GM12873 (cell line): ENCODE data around the gene H2AZ1.

Source experiments
- CTCF ChIP-seq: IDR thresholded peaks from 2 replicates; pipeline ENCODE4 v1.5.1; 2012; ENCODE audit warnings: low read depth, mild to moderate bottlenecking, moderate library complexity, low read length, control low read depth; ENCODE audit not compliant: insufficient read depth; ENCODE audit errors: missing control alignments

H2AZ1 gene

DNA sequence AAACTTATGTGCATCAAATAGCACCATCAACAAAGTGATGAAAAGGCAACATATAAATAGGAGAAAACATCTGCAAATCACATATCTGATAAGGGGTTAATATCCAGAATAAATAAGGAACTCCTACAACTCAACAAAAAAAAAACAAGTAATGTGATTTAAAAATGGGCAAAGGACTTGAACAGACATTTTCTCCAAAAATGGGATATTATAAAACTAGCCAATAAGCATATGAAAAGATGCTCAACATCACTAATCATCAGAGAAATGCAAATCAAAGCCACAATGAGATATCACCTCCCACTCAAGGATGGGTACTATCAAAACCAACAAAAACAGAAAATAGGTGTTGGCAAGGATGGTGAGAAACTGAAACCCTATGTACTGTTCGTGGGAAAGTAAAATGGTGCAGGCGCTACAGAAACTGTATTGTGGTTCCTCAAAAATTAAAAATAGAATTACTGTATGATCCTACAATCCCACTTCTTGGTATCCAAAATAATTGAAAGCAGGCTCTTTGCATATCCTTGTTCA lies 6.1 kb downstream of the H2AZ1 start:
- no peak for TF ChIP-seq CTCF

- no peak for TF ChIP-seq CTCF
These were observed 11.8 kb downstream of the H2AZ1 start for GRCh38 chr4:99938243-99938753.

GRCh38 chr4:99934891-99935290 lies 15.2 kb downstream of the H2AZ1 start:
- TF ChIP-seq CTCF = no peak

DNA sequence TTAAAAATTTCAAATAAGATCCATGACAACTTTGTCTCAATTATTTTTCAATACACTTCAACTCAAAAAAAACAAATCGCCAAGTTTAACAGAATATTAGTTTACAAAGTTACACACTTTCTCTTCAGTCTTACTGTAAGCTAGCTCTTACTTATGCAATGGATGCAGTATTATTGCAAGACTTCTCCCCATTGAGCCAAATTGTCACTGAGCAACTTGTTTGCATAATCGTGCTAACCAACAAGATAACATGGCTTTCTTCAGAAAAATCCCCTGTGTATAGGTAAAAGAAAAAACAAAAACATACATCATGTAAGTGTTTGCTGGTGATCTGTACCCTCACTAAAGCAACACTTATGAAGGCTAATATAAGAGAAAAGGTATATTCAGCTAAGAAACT lies 22.5 kb downstream of the H2AZ1 start:
- no peak for TF ChIP-seq CTCF

- TF ChIP-seq CTCF = no peak
These were observed 28.9 kb downstream of the H2AZ1 start for GRCh38 chr4:99921174-99921573.

- no peak for TF ChIP-seq CTCF
These were observed 31.4 kb downstream of the H2AZ1 start for GRCh38 chr4:99918656-99919055.

DNA sequence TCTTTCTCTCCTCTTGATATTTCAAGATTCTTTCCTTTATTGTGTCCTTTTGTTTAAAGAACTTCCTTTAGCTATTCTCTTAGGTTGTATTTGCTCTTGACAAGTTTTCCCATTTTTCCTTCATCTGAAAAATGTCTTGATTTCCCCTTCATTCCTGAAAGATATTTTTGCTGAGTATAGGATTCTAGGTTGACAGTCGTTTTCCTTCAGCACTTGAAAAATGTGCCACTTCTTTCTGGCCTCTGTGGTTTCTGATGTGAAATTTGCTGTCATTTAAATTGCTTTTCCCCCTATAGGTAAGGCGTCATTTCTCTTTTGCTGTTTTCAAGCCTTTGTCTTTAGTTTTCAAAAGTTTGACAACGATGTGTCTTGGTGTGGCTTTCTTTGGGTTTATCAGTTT lies 32.5 kb downstream of the H2AZ1 start:
- TF ChIP-seq CTCF = no peak
